Measurements from ENCODE around the gene RSPH1. TPM values are rescaled to one million over a fixed set of nuclear protein-coding genes. Genes with fewer than 3 reads are reported as not detected.

The RSPH1 gene
- total and polyA plus RNA-seq, 4 donors, result 0.09 to 0.17 (median 0.16) TPM; not detected in 1

DNA sequence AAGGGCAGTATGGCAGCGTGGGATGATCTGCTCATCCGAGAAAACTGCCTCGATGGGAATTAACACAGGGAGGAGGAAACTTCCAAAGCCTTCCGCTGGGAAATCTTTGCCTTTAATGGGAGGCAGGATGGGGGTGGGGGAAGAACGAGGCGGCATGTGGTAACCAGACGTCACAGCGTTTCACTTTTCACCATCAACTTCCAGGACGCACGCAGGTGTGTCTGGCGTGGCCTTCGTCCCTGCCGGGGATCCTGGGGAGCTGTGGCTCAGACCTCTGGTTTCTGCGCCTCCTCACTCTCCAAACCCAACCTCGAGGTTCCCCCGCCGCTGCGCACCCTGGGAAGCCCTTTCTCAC is 282 bp downstream of the RSPH1 start:
- Histone ChIP-seq H3K4me3 (ENCODE audit: low read depth in 1 of 3, low read length in 3 of 3) (peak overlapping the region; percentile 55 to 82 (median 63)), H3K27ac (ENCODE audit: low read depth in 1 of 2, low read length in 2 of 2) (no peak overlapping the region), H3K9ac (ENCODE audit: low read depth in 1 of 2, low read length in 2 of 2) (no peak overlapping the region), H3K9me3 (ENCODE audit: control insufficient read depth in 4 of 4, low read length in 3 of 4) (no peaks in the 10 kb centered on the region), H3K4me1 (ENCODE audit: control insufficient read depth in 4 of 4, insufficient read depth in 4 of 4, low read length in 3 of 4) (peaks cover 5 to 15% (median 9%) of the 10 kb centered on the region in 4 donors), H3K27me3 (ENCODE audit: control insufficient read depth in 4 of 4, insufficient read depth in 4 of 4, low read length in 3 of 4) (no peaks in the 10 kb centered on the region), H3K36me3 (ENCODE audit: control insufficient read depth in 4 of 4, insufficient read depth in 3 of 4, low read depth in 1 of 4, low read length in 3 of 4) (no peaks in the 10 kb centered on the region)
- TF ChIP-seq, protein P1, sequence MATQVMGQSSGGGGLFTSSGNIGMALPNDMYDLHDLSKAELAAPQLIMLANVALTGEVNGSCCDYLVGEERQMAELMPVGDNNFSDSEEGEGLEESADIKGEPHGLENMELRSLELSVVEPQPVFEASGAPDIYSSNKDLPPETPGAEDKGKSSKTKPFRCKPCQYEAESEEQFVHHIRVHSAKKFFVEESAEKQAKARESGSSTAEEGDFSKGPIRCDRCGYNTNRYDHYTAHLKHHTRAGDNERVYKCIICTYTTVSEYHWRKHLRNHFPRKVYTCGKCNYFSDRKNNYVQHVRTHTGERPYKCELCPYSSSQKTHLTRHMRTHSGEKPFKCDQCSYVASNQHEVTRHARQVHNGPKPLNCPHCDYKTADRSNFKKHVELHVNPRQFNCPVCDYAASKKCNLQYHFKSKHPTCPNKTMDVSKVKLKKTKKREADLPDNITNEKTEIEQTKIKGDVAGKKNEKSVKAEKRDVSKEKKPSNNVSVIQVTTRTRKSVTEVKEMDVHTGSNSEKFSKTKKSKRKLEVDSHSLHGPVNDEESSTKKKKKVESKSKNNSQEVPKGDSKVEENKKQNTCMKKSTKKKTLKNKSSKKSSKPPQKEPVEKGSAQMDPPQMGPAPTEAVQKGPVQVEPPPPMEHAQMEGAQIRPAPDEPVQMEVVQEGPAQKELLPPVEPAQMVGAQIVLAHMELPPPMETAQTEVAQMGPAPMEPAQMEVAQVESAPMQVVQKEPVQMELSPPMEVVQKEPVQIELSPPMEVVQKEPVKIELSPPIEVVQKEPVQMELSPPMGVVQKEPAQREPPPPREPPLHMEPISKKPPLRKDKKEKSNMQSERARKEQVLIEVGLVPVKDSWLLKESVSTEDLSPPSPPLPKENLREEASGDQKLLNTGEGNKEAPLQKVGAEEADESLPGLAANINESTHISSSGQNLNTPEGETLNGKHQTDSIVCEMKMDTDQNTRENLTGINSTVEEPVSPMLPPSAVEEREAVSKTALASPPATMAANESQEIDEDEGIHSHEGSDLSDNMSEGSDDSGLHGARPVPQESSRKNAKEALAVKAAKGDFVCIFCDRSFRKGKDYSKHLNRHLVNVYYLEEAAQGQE (IDR thresholded peaks at IDR 0.05), result no peak
- peak in 1 of 2 donors; percentile 36 for TF ChIP-seq RAD21 (IDR thresholded peaks at IDR 0.05)
- no peak for DNase-seq (ENCODE audit: low spot score)
- WGBS, result 3% methylated on average over 18 of the region's 18 CpGs

DNA sequence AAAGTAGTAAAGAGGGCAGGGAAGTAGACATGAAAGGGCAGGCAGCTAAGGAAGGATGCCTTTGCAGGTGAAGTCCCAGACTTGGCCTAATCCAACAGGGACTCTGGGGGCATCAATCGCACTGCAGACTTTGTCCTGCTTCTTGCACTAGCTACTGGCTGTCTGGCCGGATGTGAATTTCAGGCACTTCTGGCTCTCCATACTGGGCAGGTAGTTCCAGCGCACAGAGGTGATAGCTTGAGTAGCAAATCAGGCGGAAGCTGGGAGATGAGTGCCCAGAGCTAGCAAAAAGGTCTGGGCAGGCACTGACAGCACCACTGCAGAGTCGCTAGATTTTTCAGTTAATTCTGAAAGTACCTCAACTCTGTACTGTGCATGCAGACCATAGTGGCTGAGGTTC is 997 bp downstream of the RSPH1 start:
- Histone ChIP-seq H3K4me1 (ENCODE audit: control insufficient read depth in 4 of 4, insufficient read depth in 4 of 4, low read length in 3 of 4) (peaks cover 5 to 15% (median 9%) of the 10 kb centered on the region in 4 donors), H3K36me3 (ENCODE audit: control insufficient read depth in 4 of 4, insufficient read depth in 3 of 4, low read depth in 1 of 4, low read length in 3 of 4) (no peaks in the 10 kb centered on the region), H3K27ac (ENCODE audit: low read depth in 1 of 2, low read length in 2 of 2) (no peak overlapping the region), H3K9me3 (ENCODE audit: control insufficient read depth in 4 of 4, low read length in 3 of 4) (no peaks in the 10 kb centered on the region), H3K9ac (ENCODE audit: low read depth in 1 of 2, low read length in 2 of 2) (no peak overlapping the region), H3K27me3 (ENCODE audit: control insufficient read depth in 4 of 4, insufficient read depth in 4 of 4, low read length in 3 of 4) (no peaks in the 10 kb centered on the region), H3K4me3 (ENCODE audit: low read depth in 1 of 3, low read length in 3 of 3) (no peak overlapping the region)
- no peak for TF ChIP-seq RAD21 (IDR thresholded peaks at IDR 0.05)
- TF ChIP-seq YY1 (IDR thresholded peaks at IDR 0.05), result no peak
- TF ChIP-seq, protein P2, sequence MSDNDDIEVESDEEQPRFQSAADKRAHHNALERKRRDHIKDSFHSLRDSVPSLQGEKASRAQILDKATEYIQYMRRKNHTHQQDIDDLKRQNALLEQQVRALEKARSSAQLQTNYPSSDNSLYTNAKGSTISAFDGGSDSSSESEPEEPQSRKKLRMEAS (IDR thresholded peaks at IDR 0.05), result no peak
- no peak for TF ChIP-seq EGR1 (IDR thresholded peaks at IDR 0.05; ENCODE audit: low read depth in 2 of 2)
- TF ChIP-seq, protein P3, sequence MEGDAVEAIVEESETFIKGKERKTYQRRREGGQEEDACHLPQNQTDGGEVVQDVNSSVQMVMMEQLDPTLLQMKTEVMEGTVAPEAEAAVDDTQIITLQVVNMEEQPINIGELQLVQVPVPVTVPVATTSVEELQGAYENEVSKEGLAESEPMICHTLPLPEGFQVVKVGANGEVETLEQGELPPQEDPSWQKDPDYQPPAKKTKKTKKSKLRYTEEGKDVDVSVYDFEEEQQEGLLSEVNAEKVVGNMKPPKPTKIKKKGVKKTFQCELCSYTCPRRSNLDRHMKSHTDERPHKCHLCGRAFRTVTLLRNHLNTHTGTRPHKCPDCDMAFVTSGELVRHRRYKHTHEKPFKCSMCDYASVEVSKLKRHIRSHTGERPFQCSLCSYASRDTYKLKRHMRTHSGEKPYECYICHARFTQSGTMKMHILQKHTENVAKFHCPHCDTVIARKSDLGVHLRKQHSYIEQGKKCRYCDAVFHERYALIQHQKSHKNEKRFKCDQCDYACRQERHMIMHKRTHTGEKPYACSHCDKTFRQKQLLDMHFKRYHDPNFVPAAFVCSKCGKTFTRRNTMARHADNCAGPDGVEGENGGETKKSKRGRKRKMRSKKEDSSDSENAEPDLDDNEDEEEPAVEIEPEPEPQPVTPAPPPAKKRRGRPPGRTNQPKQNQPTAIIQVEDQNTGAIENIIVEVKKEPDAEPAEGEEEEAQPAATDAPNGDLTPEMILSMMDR (IDR thresholded peaks at IDR 0.05; ENCODE audit: low read depth, low read length, missing input control), result no peak
- TF ChIP-seq, protein P4, sequence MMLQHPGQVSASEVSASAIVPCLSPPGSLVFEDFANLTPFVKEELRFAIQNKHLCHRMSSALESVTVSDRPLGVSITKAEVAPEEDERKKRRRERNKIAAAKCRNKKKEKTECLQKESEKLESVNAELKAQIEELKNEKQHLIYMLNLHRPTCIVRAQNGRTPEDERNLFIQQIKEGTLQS (IDR thresholded peaks at IDR 0.05), result no peak
- TF ChIP-seq FOXA2 (IDR thresholded peaks at IDR 0.05), result no peak
- no peak for DNase-seq (ENCODE audit: low spot score)
- 93% methylated on average over 5 of the region's 5 CpGs for WGBS

DNA sequence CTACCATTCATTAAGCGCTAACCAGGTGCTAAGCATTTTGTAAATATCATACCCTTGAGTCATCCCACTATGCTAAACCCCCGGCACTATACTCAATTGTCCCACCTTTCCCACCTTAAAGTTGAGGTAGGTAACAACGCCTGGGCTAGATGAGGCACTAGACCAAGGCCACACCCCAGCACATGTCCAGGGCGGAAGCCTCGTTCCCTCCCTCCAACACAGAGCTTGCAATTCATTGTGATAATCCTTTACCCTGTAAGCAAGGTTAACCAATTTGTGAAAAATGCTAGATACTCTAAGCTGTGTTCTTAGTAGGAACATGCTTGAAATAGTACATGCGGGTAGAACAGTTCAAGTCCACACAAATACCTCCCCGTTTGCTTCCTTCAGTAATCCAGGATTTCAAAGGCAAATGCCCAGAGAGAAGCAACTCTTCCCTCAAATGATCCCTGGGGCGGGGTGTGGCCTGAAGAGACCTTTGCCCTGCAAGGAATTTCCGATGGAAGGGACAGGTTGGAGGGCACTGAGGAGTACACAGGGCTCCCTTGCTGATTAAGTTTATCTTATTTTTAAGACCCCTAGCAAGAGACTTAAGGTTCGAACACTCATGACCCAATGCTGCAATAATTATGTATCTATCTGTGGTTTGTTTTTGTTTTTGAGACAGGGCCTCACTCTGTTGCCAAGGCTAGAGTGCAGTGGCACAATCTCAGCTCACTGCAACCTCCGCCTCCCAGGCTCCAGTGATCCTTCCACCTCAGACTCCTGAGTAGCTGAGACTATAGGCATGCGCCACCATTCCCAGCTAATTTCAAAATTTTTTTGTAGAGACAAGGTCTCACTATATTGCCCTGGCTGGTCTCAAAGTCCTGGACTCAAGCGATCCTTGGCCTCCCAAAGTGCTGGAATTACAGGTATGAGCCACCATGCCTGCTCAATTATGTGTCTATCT is 2.6 kb downstream of the RSPH1 start:
- no peaks in the 10 kb centered on the region for H3K27me3 ChIP-seq (ENCODE audit: control insufficient read depth in 4 of 4, insufficient read depth in 4 of 4, low read length in 3 of 4)
- H3K36me3 ChIP-seq (ENCODE audit: control insufficient read depth in 4 of 4, insufficient read depth in 3 of 4, low read depth in 1 of 4, low read length in 3 of 4), result no peaks in the 10 kb centered on the region
- no peak for DNase-seq (ENCODE audit: low spot score)
- H3K4me3 ChIP-seq (ENCODE audit: low read depth in 1 of 3, low read length in 3 of 3), result no peak overlapping the region
- H3K27ac ChIP-seq (ENCODE audit: low read depth in 1 of 2, low read length in 2 of 2), result no peak overlapping the region
- H3K4me1 ChIP-seq (ENCODE audit: control insufficient read depth in 4 of 4, insufficient read depth in 4 of 4, low read length in 3 of 4), result peaks cover 5 to 15% (median 9%) of the 10 kb centered on the region in 4 donors
- TF ChIP-seq YY1 (IDR thresholded peaks at IDR 0.05), result no peak
- TF ChIP-seq, protein P1 (IDR thresholded peaks at IDR 0.05), result no peak
- no peak for TF ChIP-seq SP1 (IDR thresholded peaks at IDR 0.05)
- no peak for TF ChIP-seq NR2F2 (IDR thresholded peaks at IDR 0.05)
- 78% methylated on average over 13 of the region's 13 CpGs for WGBS
- no peaks in the 10 kb centered on the region for H3K9me3 ChIP-seq (ENCODE audit: control insufficient read depth in 4 of 4, low read length in 3 of 4)
- H3K9ac ChIP-seq (ENCODE audit: low read depth in 1 of 2, low read length in 2 of 2), result no peak overlapping the region
